Erythroblast (primary cell): ENCODE measurements around the gene ZBTB46.

ENCODE experiments used
- GATA1 ChIP-seq: IDR thresholded peaks from 2 replicates; pipeline ENCODE4 v1.6.1; 2011; ENCODE audit warnings: low read depth, mild to moderate bottlenecking, control low read depth, low read length, moderate library complexity
- POLR2A ChIP-seq: IDR thresholded peaks from 2 replicates; pipeline ENCODE4 v1.6.1; 2011; ENCODE audit warnings: mild to moderate bottlenecking, low read length

DNA sequence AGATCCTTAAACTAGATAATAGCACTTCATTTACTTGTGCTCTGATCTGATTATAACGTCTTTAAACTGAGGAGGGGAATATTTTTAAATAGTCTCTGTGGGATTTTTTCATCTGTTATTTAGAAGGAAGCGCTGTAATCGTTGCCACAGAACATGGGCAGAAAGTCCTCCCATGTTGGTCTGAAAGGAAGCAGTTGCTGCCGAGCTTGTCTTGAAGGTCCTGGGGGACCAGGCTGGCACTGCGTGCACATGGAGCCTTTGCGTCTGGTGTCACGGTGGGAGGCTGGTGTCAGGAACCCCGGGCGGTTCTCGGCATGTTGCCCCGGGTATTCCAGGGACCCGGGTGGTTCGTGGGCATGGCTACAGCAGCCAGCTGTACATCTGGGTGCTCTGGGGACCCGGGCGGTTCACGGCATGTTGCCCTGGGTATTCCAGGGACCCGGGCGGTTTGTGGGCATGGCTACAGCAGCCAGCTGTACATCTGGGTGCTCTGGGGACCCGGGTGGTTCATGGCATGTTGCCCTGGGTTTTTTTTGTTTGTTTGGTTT is 45.5 kb upstream of the ZBTB46 start:
- TF ChIP-seq POLR2A (no peak), GATA1 (no peak)
